GM12878 (cell line): ENCODE data around the gene BNC2. TPM values are rescaled to one million over a fixed set of nuclear protein-coding genes. Genes with fewer than 3 reads are reported as not detected.
A peak's percentile ranks its signal among the peaks of the same experiment; 100 is the strongest.

ENCODE experiments used
- ATAC-seq: fragments of 200-7000 bp; cut with Tn5 transposase; 3 replicates; pipeline ENCODE4 v1.9.1; 2020; ENCODE audit warnings: mild to moderate bottlenecking, moderate library complexity
- BruUV-seq: library from RNA; stranded (reverse); fragments of 400-500 nt; replicated peaks from 2 replicates; lab custom pipeline; 2021; lab: Mats Ljungman, UMichigan
- CTCF ChIA-PET: fragments of 300-600 bp; sonication (Branson Sonifier 250); formaldehyde crosslinking; extraction: SDS; loops from one replicate; lab custom pipeline; 2021; ENCODE audit warnings: inconsistent platforms; lab: Yijun Ruan, JAX
- POLR2A ChIA-PET: fragments of 350-600 bp; formaldehyde crosslinking; extraction: SDS; loops from one replicate; lab custom pipeline; 2021; ENCODE audit warnings: inconsistent platforms; lab: Charles Lee
- RAD21 ChIA-PET: fragments of 300-600 bp; sonication (Branson Sonifier 250); formaldehyde crosslinking; loops from one replicate; lab custom pipeline; 2023; ENCODE audit warnings: antibody characterized with exemption; ENCODE audit not compliant: unreplicated experiment; lab: Charles Lee
- SMC1A ChIA-PET: fragments of 300-600 bp; sonication (Branson Sonifier 250); formaldehyde crosslinking; loops from one replicate; lab custom pipeline; 2023; ENCODE audit not compliant: unreplicated experiment, uncharacterized antibody; lab: Charles Lee
- DNase-seq: peaks from one replicate; pipeline ENCODE4 v3.0.0-alpha.2; 2011; ENCODE audit warnings: low read depth, low spot score
- FAIRE-seq: peaks from 3 replicates; lab custom pipeline; 2011; peaks lifted over from hg19 to GRCh38; lab: Jason Lieb, UNC
- H2AFZ ChIP-seq: 2 replicates; pipeline ENCODE4 v1.6.0; 2011; ENCODE audit warnings: low read depth, low read length, control low read depth; ENCODE audit not compliant: control insufficient read depth
- H3K27ac ChIP-seq: 2 replicates; pipeline ENCODE4 v1.5.1; 2011; ENCODE audit warnings: control low read depth; ENCODE audit not compliant: control insufficient read depth, insufficient read depth
- H3K27me3 ChIP-seq, 2 experiments: replicated peaks in 1 of 2; 2 replicates each; pipeline versions ENCODE4 v1.6.0 to v1.6.1; 2011; ENCODE audit warnings: low read length in 1 of 2; ENCODE audit not compliant: control insufficient read depth in 2 of 2, insufficient read depth in 2 of 2
- H3K36me3 ChIP-seq, 2 experiments: 2 replicates each; pipeline ENCODE4 v1.5.1; 2011; ENCODE audit warnings: low read length in 1 of 2; ENCODE audit not compliant: control insufficient read depth in 2 of 2, insufficient read depth in 2 of 2
- H3K4me1 ChIP-seq: 2 replicates; pipeline ENCODE4 v1.6.1; 2011; ENCODE audit warnings: mild to moderate bottlenecking, low read length, moderate library complexity, mixed read lengths; ENCODE audit not compliant: control insufficient read depth, insufficient read depth
- H3K4me2 ChIP-seq: 2 replicates; pipeline ENCODE4 v1.6.0; 2011; ENCODE audit warnings: control low read depth; ENCODE audit not compliant: control insufficient read depth, insufficient read depth
- H3K4me3 ChIP-seq: fragments of 200-600 bp; sonication (generic); 2 replicates; pipeline ENCODE4 v1.5.1; 2016
- H3K79me2 ChIP-seq: 2 replicates; pipeline ENCODE4 v1.6.0; 2011; ENCODE audit warnings: low read length; ENCODE audit not compliant: control insufficient read depth, insufficient read depth
- H3K9ac ChIP-seq: 2 replicates; pipeline ENCODE4 v1.8.0; 2011; ENCODE audit warnings: low read length, control low read depth, mixed read lengths; ENCODE audit not compliant: control insufficient read depth, insufficient read depth
- H3K9me3 ChIP-seq: replicated peaks from 3 replicates; pipeline ENCODE4 v1.5.1; 2011; ENCODE audit warnings: mild to moderate bottlenecking, low read length; ENCODE audit not compliant: control insufficient read depth, insufficient read depth
- H4K20me1 ChIP-seq: 2 replicates; pipeline ENCODE4 v1.6.0; 2011; ENCODE audit not compliant: control insufficient read depth, insufficient read depth
- BCL11A ChIP-seq: IDR thresholded peaks from 2 replicates; pipeline ENCODE4 v1.6.1; 2011; ENCODE audit warnings: low read depth, low read length
- DPF2 ChIP-seq: fragments of 450-650 bp; IDR thresholded peaks from 2 replicates; pipeline ENCODE4 v1.6.1; 2017; ENCODE audit warnings: mild to moderate bottlenecking
- IRF4 ChIP-seq: IDR thresholded peaks from 2 replicates; pipeline ENCODE4 v1.6.1; 2011; ENCODE audit warnings: low read depth, low read length
- RCOR1 ChIP-seq: conservative IDR thresholded peaks from 2 replicates; pipeline ENCODE4 v1.6.1; 2012; ENCODE audit warnings: low read depth, low read length, improper control_type of control experiment
- STAT1 ChIP-seq: fragments of 450-650 bp; conservative IDR thresholded peaks from 2 replicates; pipeline ENCODE4 v1.6.1; 2014; ENCODE audit warnings: antibody characterized with exemption, mild to moderate bottlenecking
- ZNF217 ChIP-seq: fragments of 450-650 bp; IDR thresholded peaks from 2 replicates; pipeline ENCODE4 v1.6.1; 2017; ENCODE audit warnings: antibody characterized with exemption, mild to moderate bottlenecking
- whole genome bisulfite sequencing: methylation state at CpG from one replicate; pipeline ENCODE4 v1.1.6; 2016; ENCODE audit warnings: low lambda C conversion rate; ENCODE audit not compliant: insufficient replicate concordance, insufficient coverage; ENCODE audit errors: missing lambda C conversion rate; 5-methylcytosine and 5-hydroxymethylcytosine counted together
- in situ Hi-C: fragments of 300-500 bp; cut with MboI; formaldehyde crosslinking; loops from 9 replicates; pipeline ENCODE4 v1.14.3; 2018; ENCODE audit warnings: mixed read lengths
- intact Hi-C: fragments of 100-400 bp; cut with micrococcal nuclease; formaldehyde crosslinking; loops from one replicate; pipeline ENCODE4 v1.14.2; 2022; ENCODE audit not compliant: unreplicated experiment
- polyA plus RNA-seq, 11 experiments: library from polyadenylated mRNA; depleted of rRNA in 4 of 11; unstranded in 6 of 11; stranded (reverse) in 5 of 11; fragments of >200 nt; fragmentation: Nextera tagmentation in 4 of 11; fragmentation: Illumina TruSeq in 1 of 11; extraction: Ambion mirVana in 4 of 11; extraction: Trizol in 1 of 11; gene quantifications; 1 replicate in 1 of 11; 2 replicates in 10 of 11; pipeline versions ENCODE4 v1.2.1 to v1.2.3, GENCODE V29; 2011 to 2016; ENCODE audit warnings: inconsistent platforms in 2 of 11, missing spikeins in 2 of 11, low read depth in 1 of 11
- total RNA-seq, 4 experiments: library from RNA; depleted of rRNA in 3 of 4; stranded (reverse); fragments of >200 nt in 3 of 4; fragmentation: Illumina TruSeq in 1 of 4; extraction: Trizol in 1 of 4; gene quantifications; 2 replicates each; pipeline versions ENCODE4 v1.2.1 to v1.2.3, GENCODE V29; 2013 to 2021
- TF ChIP-seq, protein P1 (sequence below): fragments of 450-650 bp; IDR thresholded peaks from 2 replicates; pipeline ENCODE4 v1.6.1; 2017; ENCODE audit warnings: mild to moderate bottlenecking, moderate library complexity
- TF ChIP-seq, protein P2 (sequence below): IDR thresholded peaks from 2 replicates; pipeline ENCODE4 v1.6.1; 2011; ENCODE audit warnings: low read depth, mild to moderate bottlenecking, low read length, moderate library complexity, borderline replicate concordance; ENCODE audit errors: extremely low read depth
- TF ChIP-seq, protein P3 (sequence below): IDR thresholded peaks from 2 replicates; pipeline ENCODE4 v1.6.1; 2012; ENCODE audit warnings: low read depth, low read length, improper control_type of control experiment

Gene BNC2
- total and polyA plus RNA-seq, 10 of the 15 experiments (the other 5 are each of a cell fraction or from before 2014, with no cell fraction given): 0.05 to 14.5 (median 0.26) TPM

DNA sequence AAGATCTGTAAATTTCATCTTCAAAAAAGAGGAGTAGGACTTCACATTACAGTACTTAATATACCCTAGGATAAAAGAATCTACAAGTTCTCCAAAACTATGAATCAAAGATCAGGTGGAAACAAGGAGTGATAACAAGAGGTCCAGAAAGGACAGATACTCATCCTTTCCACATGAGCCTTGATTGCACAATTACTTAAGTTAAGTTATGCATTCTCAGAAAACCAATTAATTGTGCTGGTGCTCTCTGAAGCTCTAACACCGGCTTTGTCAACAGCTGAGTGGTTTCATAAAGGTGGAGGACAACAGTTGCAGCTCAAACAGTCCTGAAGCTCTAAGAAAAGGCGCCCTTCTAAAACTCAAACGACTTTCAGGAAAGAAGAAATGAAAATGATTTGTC, 251.9 kb downstream of the BNC2 start:
- DNase-seq: no peak
- Histone ChIP-seq H3K79me2 (no peaks in the 10 kb centered on the region), H3K27me3 (no peaks in the 10 kb centered on the region), H4K20me1 (no peaks in the 10 kb centered on the region), H3K4me3 (no peak overlapping the region), H3K27ac (no peak overlapping the region), H3K4me2 (no peak overlapping the region), H2AFZ (no peak overlapping the region), H3K4me1 (no peaks in the 10 kb centered on the region), H3K9ac (no peak overlapping the region), H3K36me3 (no peaks in the 10 kb centered on the region), H3K9me3 (no peaks in the 10 kb centered on the region)
- ChIA-PET RAD21 (interaction anchor here (0.6 to 1.5 kb wide), 4 partner anchors 9 to 282 kb away, joined by 3 to 4 read pairs (median 4); no protein-coding TSS in a partner anchor), POLR2A (no interaction called here), SMC1A (interaction anchor here (0.7 to 1.3 kb wide), 4 partner anchors 10 to 354 kb away, joined by 3 to 4 read pairs (median 3); no protein-coding TSS in a partner anchor), CTCF (interaction anchor here (0.6 to 1.3 kb wide), 3 partner anchors 9 to 156 kb away, joined by 3 read pairs; no protein-coding TSS in a partner anchor)
- in situ Hi-C loops: no loop called here
- no peak for TF ChIP-seq RCOR1
- no peak for TF ChIP-seq BCL11A
- no peak for TF ChIP-seq ZNF217
- TF ChIP-seq, protein P1, sequence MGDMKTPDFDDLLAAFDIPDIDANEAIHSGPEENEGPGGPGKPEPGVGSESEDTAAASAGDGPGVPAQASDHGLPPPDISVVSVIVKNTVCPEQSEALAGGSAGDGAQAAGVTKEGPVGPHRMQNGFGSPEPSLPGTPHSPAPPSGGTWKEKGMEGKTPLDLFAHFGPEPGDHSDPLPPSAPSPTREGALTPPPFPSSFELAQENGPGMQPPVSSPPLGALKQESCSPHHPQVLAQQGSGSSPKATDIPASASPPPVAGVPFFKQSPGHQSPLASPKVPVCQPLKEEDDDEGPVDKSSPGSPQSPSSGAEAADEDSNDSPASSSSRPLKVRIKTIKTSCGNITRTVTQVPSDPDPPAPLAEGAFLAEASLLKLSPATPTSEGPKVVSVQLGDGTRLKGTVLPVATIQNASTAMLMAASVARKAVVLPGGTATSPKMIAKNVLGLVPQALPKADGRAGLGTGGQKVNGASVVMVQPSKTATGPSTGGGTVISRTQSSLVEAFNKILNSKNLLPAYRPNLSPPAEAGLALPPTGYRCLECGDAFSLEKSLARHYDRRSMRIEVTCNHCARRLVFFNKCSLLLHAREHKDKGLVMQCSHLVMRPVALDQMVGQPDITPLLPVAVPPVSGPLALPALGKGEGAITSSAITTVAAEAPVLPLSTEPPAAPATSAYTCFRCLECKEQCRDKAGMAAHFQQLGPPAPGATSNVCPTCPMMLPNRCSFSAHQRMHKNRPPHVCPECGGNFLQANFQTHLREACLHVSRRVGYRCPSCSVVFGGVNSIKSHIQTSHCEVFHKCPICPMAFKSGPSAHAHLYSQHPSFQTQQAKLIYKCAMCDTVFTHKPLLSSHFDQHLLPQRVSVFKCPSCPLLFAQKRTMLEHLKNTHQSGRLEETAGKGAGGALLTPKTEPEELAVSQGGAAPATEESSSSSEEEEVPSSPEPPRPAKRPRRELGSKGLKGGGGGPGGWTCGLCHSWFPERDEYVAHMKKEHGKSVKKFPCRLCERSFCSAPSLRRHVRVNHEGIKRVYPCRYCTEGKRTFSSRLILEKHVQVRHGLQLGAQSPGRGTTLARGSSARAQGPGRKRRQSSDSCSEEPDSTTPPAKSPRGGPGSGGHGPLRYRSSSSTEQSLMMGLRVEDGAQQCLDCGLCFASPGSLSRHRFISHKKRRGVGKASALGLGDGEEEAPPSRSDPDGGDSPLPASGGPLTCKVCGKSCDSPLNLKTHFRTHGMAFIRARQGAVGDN: no peak
- TF ChIP-seq, protein P2, sequence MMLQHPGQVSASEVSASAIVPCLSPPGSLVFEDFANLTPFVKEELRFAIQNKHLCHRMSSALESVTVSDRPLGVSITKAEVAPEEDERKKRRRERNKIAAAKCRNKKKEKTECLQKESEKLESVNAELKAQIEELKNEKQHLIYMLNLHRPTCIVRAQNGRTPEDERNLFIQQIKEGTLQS: no peak
- TF ChIP-seq DPF2: no peak
- no peak for TF ChIP-seq IRF4
- TF ChIP-seq STAT1: no peak
- TF ChIP-seq, protein P3, sequence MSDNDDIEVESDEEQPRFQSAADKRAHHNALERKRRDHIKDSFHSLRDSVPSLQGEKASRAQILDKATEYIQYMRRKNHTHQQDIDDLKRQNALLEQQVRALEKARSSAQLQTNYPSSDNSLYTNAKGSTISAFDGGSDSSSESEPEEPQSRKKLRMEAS: no peak
- 23% methylated on average over 3 of the region's 3 CpGs for WGBS
- intact Hi-C loops: no loop called here
- no peak for FAIRE-seq
- peak; percentile 33; the same call in 1 of the 3 replicates for ATAC-seq
- no TSS peak for BruUV-seq
